Activated naive CD8-positive, alpha-beta T cell treated with anti-CD3 and anti-CD28 coated beads, Interleukin-2, amount 10 ng/mL, durations not matched to agents 7 days and 5 days (primary cell): Measurements from ENCODE around the gene NAA15. TPM values are rescaled to one million over a fixed set of nuclear protein-coding genes. Genes with fewer than 3 reads are reported as not detected.
A peak's percentile ranks its signal among the peaks of the same experiment; 100 is the strongest.
"Not testable (repeated sequence)": the region's sequence is repeated elsewhere in the genome, so short reads cannot be mapped to it uniquely, and the experiment has no call there.

ENCODE experiments used
- ATAC-seq: fragments of 150-1000 bp; cut with Tn5 transposase; one replicate; pipeline ENCODE4 v1.10.0; 2021; ENCODE audit warnings: low read depth, moderate library complexity
- POLR2A ChIA-PET: fragments of 350-600 bp; sonication (Branson Sonifier 250); formaldehyde crosslinking; loops from one replicate; lab custom pipeline; 2021; ENCODE audit warnings: antibody characterized with exemption; lab: Charles Lee
- DNase-seq: peaks from one replicate; pipeline ENCODE4 v3.0.0; 2021
- H3K27ac Mint-ChIP-seq: one replicate; pipeline ENCODE4 v1.8.0; 2022; ENCODE audit warnings: mild to moderate bottlenecking, mixed read lengths
- H3K27me3 Mint-ChIP-seq: one replicate; pipeline ENCODE4 v1.8.0; 2022; ENCODE audit warnings: mild to moderate bottlenecking, moderate library complexity, mixed read lengths
- H3K36me3 Mint-ChIP-seq: one replicate; pipeline ENCODE4 v1.8.0; 2021; ENCODE audit warnings: mild to moderate bottlenecking, mixed read lengths
- H3K4me1 Mint-ChIP-seq: one replicate; pipeline ENCODE4 v1.8.0; 2021; ENCODE audit warnings: mixed read lengths
- H3K4me3 Mint-ChIP-seq: one replicate; pipeline ENCODE4 v1.8.0; 2022; ENCODE audit warnings: mild to moderate bottlenecking, moderate library complexity, mixed read lengths
- H3K9me3 Mint-ChIP-seq: one replicate; pipeline ENCODE4 v1.8.0; 2021; ENCODE audit warnings: mixed read lengths
- total RNA-seq, 2 experiments: library from RNA; stranded (reverse); gene quantifications; one replicate each; pipeline ENCODE4 v1.2.3, GENCODE V29; 2021

Gene NAA15
- total RNA-seq, 2 experiments from 2014 or later = 42.1 to 50.3 TPM

DNA sequence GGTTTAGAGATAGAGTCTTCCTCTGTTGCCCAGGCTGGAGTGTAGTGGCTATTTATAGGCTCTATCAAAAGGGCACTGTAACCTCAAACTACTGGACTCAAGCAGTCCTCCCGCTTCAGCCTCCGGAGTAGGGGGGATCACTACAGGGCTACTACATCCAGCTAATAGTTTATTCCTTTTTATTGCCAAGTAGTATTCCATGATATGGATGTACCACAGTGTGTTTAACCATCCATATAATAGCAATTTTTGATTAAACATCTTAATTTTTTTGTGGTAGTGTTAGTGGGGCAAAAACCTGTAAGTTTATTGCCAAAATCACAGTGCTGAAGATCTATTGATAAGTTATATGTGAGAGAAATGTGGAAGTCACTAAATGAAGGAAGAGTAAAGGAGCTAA, 3.6 kb downstream of the NAA15 start:
- no peaks in the 10 kb centered on the region for H3K27me3 Mint-ChIP-seq
- peaks cover 32% of the 10 kb centered on the region for H3K36me3 Mint-ChIP-seq
- no peak overlapping the region for H3K4me3 Mint-ChIP-seq
- peaks cover 37% of the 10 kb centered on the region for H3K4me1 Mint-ChIP-seq
- H3K9me3 Mint-ChIP-seq = no peaks in the 10 kb centered on the region
- no peak overlapping the region for H3K27ac Mint-ChIP-seq
- POLR2A ChIA-PET = no interaction called here
- ATAC-seq (no peak), DNase-seq (no peak)

DNA sequence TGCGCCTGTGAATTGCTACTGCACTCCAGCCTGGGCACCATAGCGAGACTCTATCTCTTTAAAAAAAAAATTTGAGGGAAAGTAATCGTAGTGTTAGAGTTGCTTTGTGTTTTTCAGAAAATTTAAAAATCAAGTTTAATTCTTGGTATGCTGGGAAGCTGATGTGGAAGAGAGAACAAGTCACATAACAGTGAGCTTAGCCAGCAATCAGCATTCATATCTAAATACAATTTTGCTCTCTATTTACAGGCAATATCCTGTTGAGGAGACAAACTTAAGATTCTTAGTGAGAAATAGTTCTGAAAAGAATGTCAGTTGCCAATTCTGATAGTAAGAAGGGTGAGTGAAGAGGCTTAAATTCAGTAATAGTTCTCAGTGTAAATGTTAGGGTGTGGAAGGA, 10.6 kb downstream of the NAA15 start:
- Mint-ChIP-seq H3K27ac (no peak overlapping the region), H3K4me3 (no peak overlapping the region), H3K9me3 (no peaks in the 10 kb centered on the region), H3K27me3 (no peaks in the 10 kb centered on the region), H3K4me1 (peaks cover 50% of the 10 kb centered on the region), H3K36me3 (peaks cover 25% of the 10 kb centered on the region)
- DNase-seq = no peak
- no peak for ATAC-seq
- POLR2A ChIA-PET = interaction anchor here (0.6 to 2.9 kb wide), 2 partner anchors 10 to 11 kb away, joined by 4 to 15 read pairs; partner anchors contain the start of genes NAA15 and NDUFC1

DNA sequence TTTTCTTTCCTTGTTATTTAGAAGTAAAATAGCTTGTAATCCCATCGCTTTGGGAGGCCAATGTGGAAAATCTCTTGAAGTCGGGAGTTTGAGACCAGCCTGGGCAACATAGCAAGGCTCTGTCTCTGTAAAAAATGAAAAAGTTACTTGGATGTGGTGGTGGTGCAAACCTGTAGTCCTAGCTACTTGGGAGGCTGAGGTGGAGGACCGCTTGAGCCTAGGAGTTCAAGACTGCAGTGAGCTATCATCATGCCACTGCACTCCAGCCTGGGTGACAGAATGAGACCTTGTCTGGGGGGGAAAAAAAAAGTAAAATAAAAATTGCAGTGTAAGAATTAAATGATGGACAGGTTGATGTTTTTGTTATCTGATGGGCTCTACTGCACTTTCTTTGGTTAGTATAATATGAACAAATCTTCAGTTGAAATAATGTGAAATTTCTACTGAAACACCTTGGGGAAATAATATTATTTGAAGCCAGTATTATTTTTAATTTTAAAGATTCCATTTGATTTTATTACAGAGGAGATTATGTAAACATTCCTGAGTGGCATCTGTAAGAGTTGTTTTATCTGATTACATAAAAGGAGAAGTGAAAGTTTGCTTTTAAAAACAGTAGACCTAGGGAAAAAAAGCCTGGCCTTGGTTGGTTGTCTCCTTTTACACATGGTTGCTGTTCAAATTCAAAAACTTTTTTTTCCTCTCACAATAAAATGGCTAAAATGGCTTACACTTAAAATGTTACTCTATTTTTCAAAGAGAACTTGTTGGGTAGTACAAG, 11.4 kb downstream of the NAA15 start:
- DNase-seq (no peak), ATAC-seq (no peak)
- POLR2A ChIA-PET = interaction anchor here (2.9 kb wide), 1 partner anchor 11 kb away, joined by 15 read pairs; the partner anchor contains the start of genes NAA15 and NDUFC1
- peak overlapping the region; percentile 17 for H3K27ac Mint-ChIP-seq
- H3K9me3 Mint-ChIP-seq = no peaks in the 10 kb centered on the region
- H3K4me1 Mint-ChIP-seq = peaks cover 49% of the 10 kb centered on the region
- peaks cover 27% of the 10 kb centered on the region for H3K36me3 Mint-ChIP-seq
- no peak overlapping the region for H3K4me3 Mint-ChIP-seq
- H3K27me3 Mint-ChIP-seq = no peaks in the 10 kb centered on the region

DNA sequence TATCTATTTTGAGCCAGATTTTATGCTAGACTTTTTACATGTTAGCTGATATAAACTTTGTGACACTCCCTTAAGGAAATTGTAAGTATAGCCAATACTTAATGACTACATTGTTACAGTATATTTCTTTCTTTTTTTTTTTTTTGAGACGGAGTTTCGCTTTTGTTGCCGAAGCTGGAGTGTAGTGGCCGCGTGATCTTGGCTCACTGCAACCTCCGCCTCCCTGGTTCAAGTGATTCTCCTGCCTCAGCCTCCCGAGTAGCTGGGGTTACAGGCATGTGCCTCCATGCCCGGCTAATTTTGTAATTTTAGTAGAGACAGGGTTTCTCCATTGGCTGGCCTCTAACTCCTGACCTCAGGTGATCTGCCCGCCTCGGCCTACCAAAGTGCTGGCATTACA, 12.1 kb downstream of the NAA15 start:
- H3K9me3 Mint-ChIP-seq, H3K4me3 Mint-ChIP-seq, DNase-seq, H3K27me3 Mint-ChIP-seq, ATAC-seq: not testable (repeated sequence)
- peaks cover 30% of the 10 kb centered on the region for H3K36me3 Mint-ChIP-seq
- H3K4me1 Mint-ChIP-seq = peaks cover 47% of the 10 kb centered on the region
- POLR2A ChIA-PET = interaction anchor here (2.9 kb wide), 1 partner anchor 11 kb away, joined by 15 read pairs; the partner anchor contains the start of genes NAA15 and NDUFC1
- H3K27ac Mint-ChIP-seq = peak overlapping the region; percentile 17

DNA sequence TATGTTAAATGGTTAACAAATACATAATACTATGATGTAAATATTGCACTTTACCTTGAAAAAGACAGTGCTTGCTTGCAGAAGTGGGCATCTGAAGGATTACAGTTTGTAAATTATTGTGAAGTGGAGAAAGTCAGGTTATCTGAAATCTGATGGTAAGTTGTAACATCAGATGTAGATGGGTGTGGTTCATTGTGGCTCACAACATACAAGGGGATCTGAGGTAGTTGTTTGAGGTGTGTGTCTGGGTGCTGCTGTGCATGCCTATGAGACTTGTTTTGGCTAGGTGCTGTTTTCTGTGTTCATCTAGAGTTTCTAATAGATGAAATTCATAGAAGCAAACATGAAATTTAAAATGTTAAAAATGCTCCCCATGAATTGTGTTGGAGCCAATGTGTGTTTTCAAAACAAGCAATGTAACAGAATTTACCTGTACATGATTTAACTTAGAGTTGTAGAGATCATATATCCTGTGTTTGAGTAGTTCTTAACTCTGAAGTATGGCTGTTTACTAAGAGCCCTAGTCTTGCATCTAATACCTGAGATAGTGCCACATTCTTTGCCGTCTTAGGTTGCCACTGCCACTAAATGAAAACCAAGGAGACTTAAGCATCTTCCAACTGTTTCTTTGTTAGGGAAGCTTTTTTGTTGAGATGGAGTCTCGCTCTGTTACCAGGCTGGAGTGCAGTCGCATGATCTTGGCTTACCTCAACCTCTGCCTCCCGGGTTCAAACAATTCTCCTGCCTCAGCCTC, 12.9 kb downstream of the NAA15 start:
- Mint-ChIP-seq H3K36me3 (peaks cover 30% of the 10 kb centered on the region), H3K4me3 (peak overlapping the region; percentile 15), H3K4me1 (peaks cover 47% of the 10 kb centered on the region), H3K27ac (peak overlapping the region; percentile 67), H3K9me3 (no peaks in the 10 kb centered on the region), H3K27me3 (no peaks in the 10 kb centered on the region)
- ATAC-seq = peak; percentile 50
- POLR2A ChIA-PET = no interaction called here
- no peak for DNase-seq

DNA sequence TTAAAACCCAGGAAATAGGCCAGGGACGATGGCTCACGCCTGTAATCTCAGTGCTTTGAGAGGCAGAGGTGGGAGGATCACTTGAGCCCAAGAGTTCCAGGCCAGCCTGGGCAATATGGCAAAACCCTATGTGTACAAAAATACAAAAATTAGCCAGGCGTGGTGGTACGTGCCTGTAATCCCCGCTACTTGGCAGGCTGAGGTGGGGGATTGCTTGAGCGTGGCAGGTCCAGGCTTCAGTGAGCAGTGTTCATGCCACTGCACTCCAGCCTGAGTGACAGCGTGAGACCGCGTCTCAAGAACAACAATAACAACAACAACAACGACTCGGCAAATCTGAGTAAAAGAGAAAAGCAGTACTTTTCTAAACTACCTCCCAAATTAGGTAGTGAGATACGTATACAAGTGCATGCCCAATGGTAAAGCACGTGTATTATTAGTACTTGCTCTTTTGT, 13.9 kb downstream of the NAA15 start:
- Mint-ChIP-seq H3K27ac (peak overlapping the region; percentile 1), H3K9me3 (no peaks in the 10 kb centered on the region), H3K36me3 (peaks cover 35% of the 10 kb centered on the region), H3K4me1 (peaks cover 50% of the 10 kb centered on the region), H3K27me3 (no peaks in the 10 kb centered on the region), H3K4me3 (no peak overlapping the region)
- ATAC-seq (no peak), DNase-seq (no peak)
- POLR2A ChIA-PET = no interaction called here

DNA sequence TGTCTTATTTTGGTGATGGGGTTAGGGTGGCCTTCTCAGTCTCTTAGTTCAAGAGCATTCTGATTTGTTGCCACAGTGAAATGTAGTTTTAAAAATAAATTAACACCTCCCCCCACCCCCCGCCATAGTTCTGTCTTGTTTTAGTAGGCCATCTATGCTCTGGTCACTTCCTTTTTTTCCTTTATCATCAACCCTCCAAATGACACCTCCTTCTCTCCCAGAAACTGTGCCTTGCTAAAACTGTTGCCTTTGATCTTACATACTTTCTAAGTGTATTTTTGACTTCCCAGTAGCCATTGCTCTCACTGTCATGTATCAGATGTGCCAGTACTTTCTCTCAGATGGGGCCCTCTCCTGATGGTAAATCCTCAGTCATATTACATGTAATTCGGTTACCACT, 15.4 kb downstream of the NAA15 start:
- ATAC-seq (no peak), DNase-seq (no peak)
- Mint-ChIP-seq H3K36me3 (peaks cover 43% of the 10 kb centered on the region), H3K27ac (peak overlapping the region; percentile 43), H3K4me3 (no peak overlapping the region), H3K4me1 (peaks cover 47% of the 10 kb centered on the region), H3K27me3 (no peaks in the 10 kb centered on the region), H3K9me3 (peaks cover 1% of the 10 kb centered on the region)
- POLR2A ChIA-PET = no interaction called here

DNA sequence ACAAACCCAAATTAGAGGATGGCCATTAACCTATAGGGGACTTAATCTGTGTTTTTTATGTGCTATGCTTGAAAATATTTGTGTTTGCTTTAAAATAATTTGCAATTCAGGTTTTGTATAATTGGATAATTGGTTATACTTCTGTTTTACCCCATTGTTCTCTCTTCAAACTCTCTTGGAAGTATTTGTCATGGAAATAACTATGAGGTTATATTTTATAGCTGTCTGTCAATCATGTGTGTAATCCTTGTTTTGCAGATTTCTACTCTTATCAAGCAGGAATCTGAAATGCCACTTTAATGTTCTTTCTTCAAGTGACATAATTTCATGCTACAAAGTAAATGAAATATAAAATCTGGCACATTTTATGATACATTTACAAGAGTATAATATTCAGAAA, 16.3 kb downstream of the NAA15 start:
- no peaks in the 10 kb centered on the region for H3K27me3 Mint-ChIP-seq
- no peak overlapping the region for H3K4me3 Mint-ChIP-seq
- ATAC-seq = no peak
- H3K9me3 Mint-ChIP-seq = peaks cover 4% of the 10 kb centered on the region
- H3K27ac Mint-ChIP-seq = no peak overlapping the region
- peaks cover 44% of the 10 kb centered on the region for H3K36me3 Mint-ChIP-seq
- H3K4me1 Mint-ChIP-seq = peaks cover 46% of the 10 kb centered on the region
- POLR2A ChIA-PET = no interaction called here
- DNase-seq = no peak

DNA sequence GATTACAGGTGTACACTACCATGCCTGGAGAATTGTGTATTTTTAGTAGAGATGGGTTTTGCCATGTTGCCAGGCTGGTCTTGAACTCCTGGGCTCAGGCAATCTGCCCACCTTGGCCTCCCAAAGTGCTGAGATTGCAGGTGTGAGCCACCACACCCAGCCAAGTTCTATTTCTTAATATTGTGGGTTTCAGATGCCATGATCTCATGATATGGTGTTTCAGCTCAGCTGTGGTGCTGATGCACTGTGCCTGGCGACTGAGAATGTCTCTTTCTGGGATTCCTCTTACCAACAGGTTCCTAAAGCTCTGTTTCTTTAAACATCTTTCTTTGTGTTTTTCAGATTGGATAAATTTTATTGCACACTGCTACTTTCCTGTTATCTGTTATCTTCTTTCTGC, 18.3 kb downstream of the NAA15 start:
- Mint-ChIP-seq H3K4me1 (peaks cover 38% of the 10 kb centered on the region), H3K9me3 (peaks cover 4% of the 10 kb centered on the region), H3K27ac (no peak overlapping the region), H3K27me3 (no peaks in the 10 kb centered on the region), H3K4me3 (no peak overlapping the region), H3K36me3 (peaks cover 35% of the 10 kb centered on the region)
- ATAC-seq (no peak), DNase-seq (no peak)
- POLR2A ChIA-PET = interaction anchor here (1.4 kb wide), 1 partner anchor 19 kb away, joined by 3 read pairs; the partner anchor contains the start of gene NAA15

DNA sequence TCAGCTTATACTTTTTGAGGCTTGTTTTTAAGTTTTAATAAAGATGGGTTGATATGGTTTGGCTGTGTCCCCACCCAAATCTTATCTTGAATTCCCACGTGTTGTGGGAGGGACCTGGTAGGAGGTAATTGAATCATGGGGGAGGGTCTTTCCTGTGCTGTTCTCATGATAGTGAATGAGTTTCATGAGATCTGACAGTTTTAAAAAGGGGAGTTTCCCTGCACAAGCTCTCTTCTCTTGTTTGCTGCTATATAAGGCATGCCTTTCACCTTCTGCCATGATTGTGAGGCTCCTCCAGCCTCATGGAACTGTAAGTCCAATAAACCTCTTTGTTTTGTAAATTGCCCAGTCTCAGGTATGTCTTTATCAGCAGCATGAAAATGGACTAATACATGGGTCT, 20.8 kb downstream of the NAA15 start:
- Mint-ChIP-seq H3K36me3 (peaks cover 29% of the 10 kb centered on the region), H3K4me1 (peaks cover 20% of the 10 kb centered on the region)

DNA sequence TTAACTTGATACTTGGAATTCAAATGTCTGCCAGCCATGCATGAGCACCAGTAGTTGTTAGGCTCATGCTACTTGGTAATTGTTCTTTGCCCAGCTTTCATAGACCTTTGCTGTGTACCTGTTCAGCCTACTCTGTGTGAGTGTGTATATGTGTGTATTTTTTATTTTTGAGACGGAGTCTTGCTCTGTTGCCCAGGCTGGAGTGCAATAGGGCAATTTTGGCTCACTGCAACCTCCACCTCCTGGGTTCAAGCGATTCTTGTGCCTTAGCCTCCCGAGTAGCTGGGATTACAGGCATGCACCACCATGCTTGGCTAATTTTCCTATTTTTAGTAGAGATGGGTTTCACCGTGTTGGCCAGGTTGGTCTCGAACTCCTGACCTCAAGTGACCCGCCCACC, 21.2 kb downstream of the NAA15 start:
- ATAC-seq, H3K27me3 Mint-ChIP-seq, H3K4me3 Mint-ChIP-seq, H3K9me3 Mint-ChIP-seq, DNase-seq: not testable (repeated sequence)
- peaks cover 30% of the 10 kb centered on the region for H3K36me3 Mint-ChIP-seq
- peaks cover 20% of the 10 kb centered on the region for H3K4me1 Mint-ChIP-seq
- POLR2A ChIA-PET = interaction anchor here (0.6 to 1.5 kb wide), 3 partner anchors 11 to 64 kb away, joined by 4 to 5 read pairs (median 4); partner anchors contain the start of gene NAA15
- peak overlapping the region; percentile 30 for H3K27ac Mint-ChIP-seq

More for the DNA sequence above, 20.8 kb downstream of the NAA15 start:
- H3K4me3 Mint-ChIP-seq, ATAC-seq, H3K27me3 Mint-ChIP-seq, DNase-seq, H3K9me3 Mint-ChIP-seq: not testable (repeated sequence)
- POLR2A ChIA-PET = interaction anchor here (0.6 to 1.5 kb wide), 2 partner anchors 21 to 63 kb away, joined by 4 to 5 read pairs; partner anchors contain the start of gene NAA15
- H3K27ac Mint-ChIP-seq = peak overlapping the region; percentile 30

DNA sequence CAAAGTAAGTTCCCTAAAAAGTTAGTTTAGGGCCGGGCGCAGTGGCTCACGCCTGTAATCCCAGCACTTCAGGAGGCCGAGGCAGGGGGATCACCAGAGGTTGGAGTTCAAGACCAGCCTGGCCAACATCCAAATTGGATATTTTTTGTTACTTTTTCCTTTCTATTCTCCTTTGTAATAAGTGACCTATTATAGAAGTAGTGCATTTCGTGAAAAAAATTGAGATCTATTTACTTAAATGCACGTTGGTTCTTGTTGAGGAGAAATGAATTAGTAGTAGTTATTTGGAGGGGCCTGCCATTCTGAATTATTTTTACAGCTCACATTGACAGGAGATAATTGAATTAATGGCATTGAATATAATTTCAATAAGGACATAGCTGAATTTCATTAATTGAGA, 23.3 kb downstream of the NAA15 start:
- Mint-ChIP-seq H3K4me1 (peaks cover 21% of the 10 kb centered on the region), H3K27me3 (no peaks in the 10 kb centered on the region), H3K4me3 (no peak overlapping the region), H3K9me3 (peaks cover 4% of the 10 kb centered on the region), H3K36me3 (peaks cover 40% of the 10 kb centered on the region), H3K27ac (no peak overlapping the region)
- ATAC-seq = no peak
- DNase-seq = no peak
- POLR2A ChIA-PET = no interaction called here

DNA sequence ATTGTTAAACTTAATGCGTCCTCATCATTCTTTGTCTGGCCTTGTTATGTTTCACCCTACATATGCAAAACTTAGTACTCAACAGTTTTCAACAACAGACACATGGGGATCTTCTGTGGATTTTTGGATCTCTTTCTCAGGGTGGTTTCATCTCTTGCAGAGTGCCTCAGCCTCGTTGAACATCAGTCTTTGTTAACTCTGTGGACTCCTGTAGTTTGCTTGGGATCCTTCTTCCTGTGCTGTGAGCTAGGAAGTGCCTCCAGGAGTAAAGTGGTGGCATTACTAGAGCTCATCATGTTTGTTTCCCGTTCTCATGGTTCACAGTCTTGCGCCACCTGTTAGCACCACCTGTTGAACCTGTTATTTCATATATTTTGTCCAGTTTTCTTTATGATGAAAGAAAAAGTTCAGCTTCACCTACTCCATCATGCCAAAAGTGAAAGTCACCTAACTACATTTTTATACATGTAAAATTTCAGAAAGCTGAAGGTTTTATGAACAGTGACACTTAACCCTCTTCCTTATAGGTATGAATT, 28.4 kb downstream of the NAA15 start:
- DNase-seq (no peak), ATAC-seq (no peak)
- H3K27ac Mint-ChIP-seq = no peak overlapping the region
- peaks cover 32% of the 10 kb centered on the region for H3K36me3 Mint-ChIP-seq
- H3K9me3 Mint-ChIP-seq = no peaks in the 10 kb centered on the region
- H3K27me3 Mint-ChIP-seq = no peaks in the 10 kb centered on the region
- POLR2A ChIA-PET = interaction anchor here (0.6 to 1.1 kb wide), 2 partner anchors 11 to 29 kb away, joined by 3 to 4 read pairs; partner anchors contain the start of gene NAA15
- H3K4me1 Mint-ChIP-seq = peaks cover 12% of the 10 kb centered on the region
- no peak overlapping the region for H3K4me3 Mint-ChIP-seq
